Body of pancreas (tissue), 4 donors: ENCODE measurements around the gene USP32.
"Not testable (repeated sequence)": the region's sequence is repeated elsewhere in the genome, so short reads cannot be mapped to it uniquely, and the experiment has no call there.

ENCODE experiments used
- CTCF ChIP-seq, 7 experiments: fragments of 450-650 bp in 4 of 7; fragments of 200-600 bp in 3 of 7; sonication (generic) in 3 of 7; IDR thresholded peaks; one replicate each; pipeline ENCODE4 v1.5.1; 2016 to 2019; ENCODE audit warnings: antibody characterized with exemption in 7 of 7
- POLR2A ChIP-seq, 3 donors: fragments of 450-650 bp; IDR thresholded peaks; one replicate each; pipeline ENCODE4 v1.6.1; 2016; ENCODE audit warnings: antibody characterized with exemption in 3 of 3, mild to moderate bottlenecking in 2 of 3

- TF ChIP-seq CTCF, POLR2A (IDR thresholded peaks at IDR 0.05): not testable (repeated sequence)
Measured at GRCh38 chr17:60208302-60208701, 183.6 kb downstream of the USP32 start.
